SK-N-MC (cell line): Measurements from ENCODE around the gene EIF3J.
"Not testable (repeated sequence)": the region's sequence is repeated elsewhere in the genome, so short reads cannot be mapped to it uniquely, and the experiment has no call there.

Experiments
- DNase-seq: peaks from one replicate; pipeline ENCODE4 v3.0.0-alpha.2; 2011; ENCODE audit warnings: low read depth, low spot score
- H3K27ac ChIP-seq: fragments of 200-600 bp; sonication (generic); 2 replicates; pipeline ENCODE4 v1.5.1; 2016; ENCODE audit warnings: mixed run types
- H3K36me3 ChIP-seq: fragments of 200-600 bp; sonication (generic); 2 replicates; pipeline ENCODE4 v1.6.1; 2017; ENCODE audit warnings: antibody characterized with exemption, low read length, mixed read lengths; ENCODE audit not compliant: insufficient read depth
- H3K4me3 ChIP-seq: fragments of 200-600 bp; sonication (generic); 2 replicates; pipeline ENCODE4 v1.5.1; 2016
- H3K9ac ChIP-seq: fragments of 200-600 bp; sonication (generic); 2 replicates; pipeline ENCODE4 v1.8.0; 2017; ENCODE audit warnings: mixed run types, mixed read lengths; ENCODE audit not compliant: insufficient read length
- H3K9me3 ChIP-seq: fragments of 200-600 bp; sonication (generic); 2 replicates; pipeline ENCODE4 v1.6.1; 2017; ENCODE audit warnings: low read depth, mild to moderate bottlenecking, antibody characterized with exemption, low read length, moderate library complexity, mixed read lengths
- EZH2 ChIP-seq: fragments of 200-600 bp; sonication (generic); IDR thresholded peaks from one replicate; pipeline ENCODE4 v1.6.1; 2017; ENCODE audit warnings: antibody characterized with exemption
- FOXP2 ChIP-seq: optimal IDR thresholded peaks from 2 replicates; pipeline ENCODE3; 2011; ENCODE audit warnings: mild to moderate bottlenecking, moderate library complexity; ENCODE audit not compliant: insufficient read depth; ENCODE audit errors: extremely low read length, control extremely low read depth
- POLR2AphosphoS5 ChIP-seq: IDR thresholded peaks from 2 replicates; pipeline ENCODE4 v1.6.1; 2012; ENCODE audit warnings: mild to moderate bottlenecking, low read depth, low read length, borderline replicate concordance

The EIF3J gene

GRCh38 chr15:44535523-44536301 is 1.2 kb upstream of the EIF3J start:
- TF ChIP-seq FOXP2: no peak
- TF ChIP-seq POLR2AphosphoS5: no peak
- Histone ChIP-seq H3K4me3 (peak overlapping the region; percentile 84), H3K9me3 (no peaks in the 10 kb centered on the region), H3K27ac (peak overlapping the region; percentile 69), H3K36me3 (peaks cover 17% of the 10 kb centered on the region), H3K9ac (peak overlapping the region; percentile 90)
- no peak for DNase-seq

- peak overlapping the region; percentile 90 for H3K9ac ChIP-seq
- TF ChIP-seq FOXP2 (no peak), EZH2 (no peak), POLR2AphosphoS5 (peak; percentile 87)
- H3K36me3 ChIP-seq: peaks cover 24% of the 10 kb centered on the region
- peak overlapping the region; percentile 69 for H3K27ac ChIP-seq
- no peaks in the 10 kb centered on the region for H3K9me3 ChIP-seq
- DNase-seq: no peak
- peak overlapping the region; percentile 84 for H3K4me3 ChIP-seq
Observed at GRCh38 chr15:44536302-44536961, 515 bp upstream of the EIF3J start.

- Histone ChIP-seq H3K27ac (no peak overlapping the region), H3K4me3 (peak overlapping the region; percentile 84), H3K36me3 (peaks cover 36% of the 10 kb centered on the region), H3K9me3 (no peaks in the 10 kb centered on the region), H3K9ac (peak overlapping the region; percentile 96)
- TF ChIP-seq EZH2 (no peak), FOXP2 (no peak), POLR2AphosphoS5 (no peak)
- no peak for DNase-seq
Observed at GRCh38 chr15:44537735-44538240, 841 bp downstream of the EIF3J start.

GRCh38 chr15:44541282-44541958 is 4.5 kb downstream of the EIF3J start:
- Histone ChIP-seq H3K9me3 (no peaks in the 10 kb centered on the region), H3K9ac (no peak overlapping the region), H3K4me3 (peak overlapping the region; percentile 4; the same call in 1 of the 2 replicates), H3K27ac (peak overlapping the region; percentile 4; the same call in 1 of the 2 replicates), H3K36me3 (peaks cover 54% of the 10 kb centered on the region)
- no peak for DNase-seq
- TF ChIP-seq FOXP2 (no peak), POLR2AphosphoS5 (no peak), EZH2 (no peak)

- TF ChIP-seq FOXP2 (no peak), POLR2AphosphoS5 (no peak), EZH2 (no peak)
- DNase-seq: no peak
- Histone ChIP-seq H3K9ac (no peak overlapping the region), H3K36me3 (peaks cover 55% of the 10 kb centered on the region), H3K9me3 (no peaks in the 10 kb centered on the region), H3K27ac (no peak overlapping the region), H3K4me3 (no peak overlapping the region)
Observed at GRCh38 chr15:44542596-44542995, 5.6 kb downstream of the EIF3J start.

GRCh38 chr15:44544745-44545144 is 7.8 kb downstream of the EIF3J start:
- peaks cover 52% of the 10 kb centered on the region for H3K36me3 ChIP-seq
- H3K4me3 ChIP-seq, H3K9ac ChIP-seq, H3K27ac ChIP-seq, H3K9me3 ChIP-seq, DNase-seq: not testable (repeated sequence)

GRCh38 chr15:44545913-44546802 is 9.2 kb downstream of the EIF3J start:
- H3K9me3 ChIP-seq: no peaks in the 10 kb centered on the region
- H3K36me3 ChIP-seq: peaks cover 48% of the 10 kb centered on the region
- peak overlapping the region; percentile 57; the same call in 1 of the 2 replicates for H3K27ac ChIP-seq
- TF ChIP-seq POLR2AphosphoS5 (no peak), FOXP2 (no peak), EZH2 (no peak)
- no peak overlapping the region for H3K9ac ChIP-seq
- no peak for DNase-seq
- H3K4me3 ChIP-seq: no peak overlapping the region

GRCh38 chr15:44549152-44549551 is 12.2 kb downstream of the EIF3J start:
- DNase-seq, H3K27ac ChIP-seq, H3K9ac ChIP-seq, H3K9me3 ChIP-seq, H3K4me3 ChIP-seq: not testable (repeated sequence)
- peaks cover 47% of the 10 kb centered on the region for H3K36me3 ChIP-seq
